GM08714 (cell line): ENCODE results near the gene TXNRD1.
"Not testable (repeated sequence)": the region's sequence is repeated elsewhere in the genome, so short reads cannot be mapped to it uniquely, and the experiment has no call there.

Experiments
- H3K4me3 ChIP-seq: fragments of 200-500 bp; sonication (Bioruptor generic); 2 replicates; pipeline ENCODE4 v1.5.1; 2014; ENCODE audit warnings: mild to moderate bottlenecking, low read length, inconsistent platforms
- ZNF274 ChIP-seq: IDR thresholded peaks from 2 replicates; pipeline ENCODE4 v1.6.1; 2012; ENCODE audit warnings: mild to moderate bottlenecking, low read depth, low read length

The TXNRD1 gene

DNA sequence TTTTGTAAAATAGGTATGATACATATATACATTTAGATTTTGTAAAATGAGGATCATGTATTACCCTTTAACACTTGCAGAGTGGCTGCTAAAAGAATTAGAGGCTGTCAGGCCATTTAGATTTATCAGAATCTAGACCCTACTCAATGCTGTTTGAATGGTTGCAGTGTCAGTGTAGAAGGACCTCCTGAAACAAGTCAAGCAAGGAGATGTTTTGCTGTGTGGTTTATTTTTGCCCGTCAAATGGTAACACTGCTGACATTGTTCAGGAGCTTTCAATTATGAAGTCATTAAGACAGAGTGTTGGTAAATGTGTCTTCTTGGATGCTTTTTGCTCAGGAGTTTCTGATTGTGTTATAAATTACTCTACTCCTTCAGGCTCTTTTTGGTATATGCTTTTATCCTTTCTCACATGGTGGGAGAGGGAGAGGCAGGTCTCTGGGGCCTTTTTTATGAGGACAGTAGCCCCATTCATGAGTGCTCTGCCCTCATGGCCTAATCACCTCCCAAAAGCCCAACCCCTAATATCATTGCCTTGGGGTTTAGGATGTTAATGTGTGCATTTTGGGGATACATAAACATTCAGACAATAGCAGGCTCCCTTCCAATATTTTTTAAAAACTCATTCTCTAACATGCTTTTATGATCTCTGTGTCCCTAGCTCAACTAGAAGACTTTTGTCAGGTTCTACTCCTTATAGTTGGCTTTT is 104.5 kb downstream of the TXNRD1 start:
- no peak overlapping the region for H3K4me3 ChIP-seq
- TF ChIP-seq ZNF274 = no peak

DNA sequence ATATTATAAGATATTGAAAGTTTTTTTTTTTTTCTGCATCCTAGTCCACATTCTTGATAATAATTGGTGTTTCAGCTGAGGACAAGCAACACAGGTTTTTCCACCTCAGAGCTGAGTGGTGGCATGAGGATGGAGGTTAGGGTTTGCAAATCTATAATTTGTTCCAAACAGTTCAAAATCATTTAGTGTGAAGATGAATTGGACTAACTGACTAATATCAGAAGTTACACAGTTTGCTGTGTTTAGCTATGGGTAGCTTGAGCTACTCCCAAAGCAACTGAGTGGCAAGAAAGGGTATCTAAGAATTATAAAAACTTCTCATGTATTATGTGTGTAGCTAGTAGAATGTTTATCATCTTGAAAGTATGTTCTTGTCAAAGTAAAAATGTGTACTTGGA is 105.0 kb downstream of the TXNRD1 start:
- no peak for TF ChIP-seq ZNF274
- H3K4me3 ChIP-seq = no peak overlapping the region

DNA sequence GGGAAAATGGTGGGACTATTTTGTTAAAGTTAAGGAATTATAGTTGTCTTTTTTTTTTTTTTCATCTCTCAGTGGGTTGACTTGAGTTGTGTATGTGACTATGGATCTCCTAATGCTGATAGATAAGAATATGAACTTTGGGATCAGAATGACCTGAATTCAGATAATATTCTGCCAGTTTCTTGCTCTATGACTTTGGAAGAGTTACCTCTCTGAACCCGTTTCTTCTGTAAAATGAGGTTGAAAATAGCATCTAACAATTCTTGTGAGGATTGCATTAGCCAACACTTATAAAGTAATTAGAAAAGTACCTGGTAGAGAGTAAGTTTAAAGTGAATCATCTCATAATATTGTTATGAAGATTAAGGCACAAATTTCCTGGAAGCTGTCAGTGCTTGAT is 106.4 kb downstream of the TXNRD1 start:
- TF ChIP-seq ZNF274 = no peak
- no peak overlapping the region for H3K4me3 ChIP-seq

DNA sequence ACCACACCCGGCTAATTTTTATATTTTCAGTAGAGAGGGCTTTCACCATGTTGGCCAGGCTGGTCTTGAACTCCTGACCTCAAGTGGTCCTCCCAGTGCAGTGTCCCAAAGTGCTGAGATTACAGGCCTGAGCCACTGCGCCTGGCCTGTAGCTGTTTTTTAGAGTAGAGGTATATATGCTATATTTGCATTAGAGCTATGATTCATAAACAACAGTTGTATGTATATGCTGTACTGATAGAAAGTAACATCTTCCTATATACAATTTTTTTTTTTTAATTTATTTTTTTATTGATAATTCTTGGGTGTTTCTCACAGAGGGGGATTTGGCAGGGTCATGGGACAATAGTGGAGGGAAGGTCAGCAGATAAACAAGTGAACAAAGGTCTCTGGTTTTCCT is 107.0 kb downstream of the TXNRD1 start:
- H3K4me3 ChIP-seq = not testable (repeated sequence)

GRCh38 chr12:104323899-104324298 is 108.3 kb downstream of the TXNRD1 start:
- H3K4me3 ChIP-seq = no peak overlapping the region
- no peak for TF ChIP-seq ZNF274

DNA sequence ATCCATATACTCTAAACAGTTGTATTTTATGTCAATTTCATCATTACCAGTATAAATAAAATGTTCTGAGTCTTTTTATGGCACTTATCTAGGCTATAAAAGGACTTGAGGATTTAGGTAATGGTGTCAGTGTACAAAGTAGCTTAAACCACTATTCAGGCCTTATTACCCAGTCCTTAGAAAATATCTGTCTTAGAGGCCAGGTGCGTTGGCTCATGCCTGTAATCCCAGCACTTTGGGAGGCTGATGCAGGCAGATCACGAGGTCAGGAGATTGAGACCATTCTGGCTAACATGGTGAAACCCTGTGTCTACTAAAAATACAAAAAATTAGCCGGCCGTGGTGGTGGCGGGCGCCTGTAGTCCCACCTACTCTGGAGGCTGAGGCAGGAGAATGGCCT is 112.7 kb downstream of the TXNRD1 start:
- not testable (repeated sequence) for H3K4me3 ChIP-seq

DNA sequence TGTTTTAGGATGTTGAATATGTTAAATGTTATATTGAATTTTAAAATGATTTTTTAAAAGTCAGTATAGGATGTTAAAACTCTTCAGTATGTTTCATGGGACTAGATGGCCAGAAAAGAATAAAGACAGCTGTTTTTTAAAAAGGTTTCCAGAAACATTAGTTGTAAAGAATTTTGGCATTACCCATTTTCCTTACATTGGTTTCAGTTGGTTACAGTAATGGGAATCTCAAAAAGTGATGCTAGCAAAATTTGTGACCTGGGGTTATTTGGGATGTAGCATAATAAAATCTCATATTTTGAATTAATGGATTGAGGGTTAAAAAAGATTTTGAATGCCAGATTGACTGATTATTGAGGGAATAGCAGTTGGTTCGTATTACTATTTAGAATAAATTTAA is 113.2 kb downstream of the TXNRD1 start:
- no peak for TF ChIP-seq ZNF274
- no peak overlapping the region for H3K4me3 ChIP-seq

DNA sequence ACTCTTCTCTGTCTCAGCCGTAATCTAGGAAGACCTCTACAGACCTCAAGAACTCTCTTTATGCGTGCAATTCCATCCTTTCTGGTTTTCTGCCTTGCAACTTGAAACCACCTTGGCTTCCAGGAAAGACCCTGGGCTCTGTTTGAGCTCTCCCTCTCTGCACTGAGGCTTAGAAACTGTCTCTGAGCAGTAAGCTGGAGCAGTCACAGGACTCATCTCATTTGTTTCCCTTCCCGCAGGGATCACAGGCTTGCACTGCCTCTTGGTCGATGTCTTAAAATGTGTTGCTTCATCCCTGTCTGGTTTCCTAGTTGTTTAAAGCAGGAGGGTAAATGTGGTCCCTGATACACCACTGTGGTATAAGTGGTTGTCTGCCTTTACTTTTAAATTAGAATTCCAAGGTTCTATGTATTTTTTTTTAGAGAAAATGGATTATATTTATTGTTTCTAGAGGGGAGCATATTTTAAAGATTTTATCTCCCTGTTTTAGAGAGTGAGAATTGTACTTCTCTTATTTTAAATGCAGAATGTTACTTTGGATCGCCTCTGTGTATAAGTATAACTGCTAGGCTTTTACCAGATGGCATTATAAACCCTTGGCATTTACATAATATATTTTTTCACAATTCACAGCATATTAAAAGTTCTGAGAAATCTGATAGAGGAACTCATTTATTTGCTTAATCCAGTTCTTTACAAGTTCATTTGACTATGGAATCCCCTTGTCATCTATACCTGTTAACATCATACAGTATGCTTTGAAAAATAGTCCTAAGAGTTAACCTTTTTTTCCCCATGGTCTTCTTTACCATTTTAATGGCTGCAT is 114.3 kb downstream of the TXNRD1 start:
- no peak for TF ChIP-seq ZNF274
- H3K4me3 ChIP-seq = no peak overlapping the region

GRCh38 chr12:104331376-104331775 is 115.8 kb downstream of the TXNRD1 start:
- no peak for TF ChIP-seq ZNF274
- no peak overlapping the region for H3K4me3 ChIP-seq

DNA sequence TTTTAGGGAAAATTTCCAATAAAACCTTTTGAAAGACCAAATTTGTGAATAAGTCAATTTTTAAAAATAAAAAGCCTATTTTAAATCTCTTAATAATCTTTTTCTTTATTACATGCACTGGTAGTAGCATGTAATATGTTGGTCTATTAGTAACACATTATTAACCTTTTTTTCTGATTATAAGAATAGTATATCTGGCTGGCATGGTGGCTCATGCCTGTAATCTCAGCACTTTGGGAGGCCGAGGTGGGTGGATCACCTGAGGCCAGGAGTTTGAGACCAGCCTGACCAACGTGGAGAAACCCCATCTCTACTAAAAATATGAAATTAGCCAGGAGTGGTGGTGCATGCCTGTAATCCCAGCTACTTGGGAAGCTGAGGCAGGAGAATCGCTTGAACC is 116.7 kb downstream of the TXNRD1 start:
- H3K4me3 ChIP-seq = not testable (repeated sequence)

DNA sequence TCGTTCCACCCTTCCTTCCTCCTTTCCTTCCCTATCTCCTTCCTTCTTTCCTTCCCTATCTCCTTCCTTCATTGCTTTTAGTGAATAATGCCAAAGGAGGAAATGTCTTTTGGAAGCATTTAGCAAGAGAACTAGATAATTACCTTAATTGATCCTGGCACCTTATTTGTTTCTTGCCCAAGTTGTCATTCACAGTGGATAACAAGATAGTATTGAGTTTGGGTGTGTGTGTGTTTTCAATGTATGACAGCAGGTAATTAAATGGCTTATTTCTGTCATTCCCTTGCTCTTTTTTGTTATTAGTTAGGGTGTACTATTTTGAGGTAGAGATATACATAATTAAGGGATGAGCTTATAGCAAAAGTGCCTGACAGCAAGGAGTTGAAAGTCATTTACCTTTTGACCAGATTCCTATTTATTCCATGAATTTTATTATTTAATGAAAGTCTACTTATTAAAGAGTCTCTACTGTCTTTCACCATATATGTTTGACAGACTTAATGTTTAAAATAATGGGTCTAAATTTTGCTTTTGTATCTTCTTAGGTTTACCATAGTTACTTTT is 118.2 kb downstream of the TXNRD1 start:
- TF ChIP-seq ZNF274 = no peak
- H3K4me3 ChIP-seq = no peak overlapping the region

DNA sequence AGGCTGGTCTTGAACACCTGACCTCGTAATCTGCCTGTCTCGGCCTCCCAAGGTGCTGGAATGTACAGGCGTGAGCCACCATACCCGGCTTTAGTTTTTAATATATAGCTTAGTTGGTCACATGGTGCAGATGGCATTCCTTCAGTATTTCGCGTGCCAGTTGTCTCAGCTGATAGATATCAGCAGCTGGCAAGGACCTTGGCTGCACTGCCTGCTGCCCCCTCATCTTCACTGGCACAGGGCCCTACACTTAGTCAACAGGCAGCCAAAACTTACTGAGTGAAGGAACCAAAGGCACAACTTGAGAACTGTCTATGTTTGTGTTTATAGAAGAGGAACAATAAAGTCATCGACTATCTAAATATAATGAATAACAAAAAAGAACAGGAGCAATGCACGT is 119.0 kb downstream of the TXNRD1 start:
- TF ChIP-seq ZNF274 = no peak

DNA sequence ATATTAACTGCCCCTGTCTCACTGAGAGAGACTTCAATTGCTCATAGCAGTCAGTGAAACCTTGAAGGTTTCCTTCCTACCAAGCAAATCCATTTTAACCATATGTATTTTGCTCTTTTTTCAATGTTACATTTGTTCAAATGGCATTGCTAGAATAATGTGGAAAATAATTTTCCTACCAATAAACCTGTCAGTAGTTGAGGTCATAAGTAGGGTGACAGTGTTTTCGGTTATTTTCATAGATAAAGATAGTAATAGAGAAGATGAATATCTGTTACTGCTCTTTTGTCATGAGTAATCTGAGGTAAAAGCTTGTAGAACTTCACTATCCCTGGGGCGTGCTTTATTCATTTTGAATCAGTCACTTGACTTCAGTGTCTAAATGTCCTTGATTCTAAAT is 120.5 kb downstream of the TXNRD1 start:
- no peak overlapping the region for H3K4me3 ChIP-seq
- TF ChIP-seq ZNF274 = no peak

More for the DNA sequence above, 119.0 kb downstream of the TXNRD1 start:
- H3K4me3 ChIP-seq = no peak overlapping the region

DNA sequence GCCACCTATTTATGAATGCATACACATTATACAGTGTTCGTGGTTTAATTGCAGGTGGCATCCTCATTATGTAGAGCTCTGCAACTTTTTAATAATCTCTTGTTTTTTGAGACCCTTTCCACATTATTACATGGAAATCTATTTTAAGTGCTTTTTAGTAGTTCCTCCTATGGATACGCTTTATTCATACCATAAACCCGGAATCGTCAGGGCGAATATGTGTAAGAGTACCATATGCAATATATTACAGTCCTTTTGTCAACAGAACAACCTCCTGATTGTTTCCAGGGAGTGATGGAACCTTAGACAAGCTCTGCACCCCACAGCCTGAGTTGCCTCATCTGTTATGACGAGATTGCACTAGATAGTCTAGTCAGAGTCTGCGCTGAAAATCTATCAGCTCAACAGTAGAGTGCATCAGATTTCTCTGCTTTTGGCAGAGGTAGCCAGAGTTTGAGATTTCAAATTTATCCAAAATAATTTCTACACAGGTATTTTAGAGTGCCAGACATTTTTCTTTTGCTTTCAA is 121.5 kb downstream of the TXNRD1 start:
- H3K4me3 ChIP-seq = no peak overlapping the region
- no peak for TF ChIP-seq ZNF274

GRCh38 chr12:104339663-104340062 is 124.1 kb downstream of the TXNRD1 start:
- no peak for TF ChIP-seq ZNF274
- H3K4me3 ChIP-seq = no peak overlapping the region
